GM21528 (cell line): ENCODE measurements around the gene IMMP2L.

Experiments
- ATAC-seq: cut with Tn5 transposase; IDR thresholded peaks from one replicate; pipeline ENCODE4 v1.9.1; 2021; ENCODE audit warnings: mild to moderate bottlenecking, moderate library complexity; ENCODE audit not compliant: unreplicated experiment, low FRiP score

Gene IMMP2L

DNA sequence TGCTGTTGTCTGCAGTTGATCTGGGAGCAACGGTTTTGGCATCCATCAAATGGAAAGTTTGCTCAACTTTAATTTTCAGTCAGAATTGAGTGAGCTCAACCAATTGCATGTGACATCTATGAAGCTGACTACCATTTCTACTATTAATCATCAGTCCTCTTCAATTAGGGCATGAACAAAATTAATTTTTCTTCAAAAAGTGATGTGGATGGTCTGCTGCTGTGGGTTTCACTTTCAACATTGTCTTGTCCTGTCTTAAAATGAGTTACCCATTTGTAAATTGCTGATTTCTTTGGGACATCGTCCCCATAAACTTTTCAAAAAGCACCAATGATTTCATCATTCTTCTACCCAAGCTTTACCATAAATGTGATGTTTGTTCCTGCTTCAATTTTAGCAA lies 648.0 kb downstream of the IMMP2L start:
- no peak for ATAC-seq

DNA sequence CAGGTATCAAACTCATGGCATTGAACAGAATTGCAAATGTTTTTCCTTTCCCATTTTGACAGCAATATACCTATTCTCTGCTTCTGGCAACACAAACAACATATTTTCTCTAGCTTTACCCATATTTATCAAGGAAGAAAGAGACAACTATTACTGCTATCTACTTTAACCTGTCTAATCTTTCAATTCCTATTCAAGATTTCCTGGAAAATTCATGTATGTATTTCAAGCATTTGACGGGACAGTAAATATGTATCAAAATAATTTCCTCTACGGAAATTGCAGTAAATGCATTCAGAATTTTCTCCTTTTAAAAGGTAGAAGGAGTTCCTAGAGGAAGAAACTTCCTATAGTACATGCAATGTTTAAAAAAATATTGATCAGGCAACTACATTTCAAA lies 650.7 kb downstream of the IMMP2L start:
- ATAC-seq, result no peak

DNA sequence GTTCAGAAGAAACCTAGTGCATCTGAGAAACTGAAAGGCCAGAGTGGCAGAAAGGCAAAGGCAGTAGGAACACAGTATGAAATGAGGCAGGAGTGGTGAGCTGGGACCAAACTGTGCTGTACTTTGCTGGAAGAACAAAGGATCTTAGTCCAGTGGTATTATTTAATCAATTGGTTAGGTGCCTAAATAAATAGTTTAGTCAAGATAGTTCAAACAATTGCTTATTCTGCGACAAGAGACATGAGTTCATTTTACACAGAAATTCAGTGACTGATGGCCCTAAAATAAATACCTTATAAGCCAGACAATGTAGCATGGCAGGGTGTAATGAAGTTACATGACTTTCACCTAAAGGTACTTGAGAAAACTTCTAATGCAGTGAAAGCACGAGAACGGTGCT lies 653.2 kb downstream of the IMMP2L start:
- no peak for ATAC-seq

DNA sequence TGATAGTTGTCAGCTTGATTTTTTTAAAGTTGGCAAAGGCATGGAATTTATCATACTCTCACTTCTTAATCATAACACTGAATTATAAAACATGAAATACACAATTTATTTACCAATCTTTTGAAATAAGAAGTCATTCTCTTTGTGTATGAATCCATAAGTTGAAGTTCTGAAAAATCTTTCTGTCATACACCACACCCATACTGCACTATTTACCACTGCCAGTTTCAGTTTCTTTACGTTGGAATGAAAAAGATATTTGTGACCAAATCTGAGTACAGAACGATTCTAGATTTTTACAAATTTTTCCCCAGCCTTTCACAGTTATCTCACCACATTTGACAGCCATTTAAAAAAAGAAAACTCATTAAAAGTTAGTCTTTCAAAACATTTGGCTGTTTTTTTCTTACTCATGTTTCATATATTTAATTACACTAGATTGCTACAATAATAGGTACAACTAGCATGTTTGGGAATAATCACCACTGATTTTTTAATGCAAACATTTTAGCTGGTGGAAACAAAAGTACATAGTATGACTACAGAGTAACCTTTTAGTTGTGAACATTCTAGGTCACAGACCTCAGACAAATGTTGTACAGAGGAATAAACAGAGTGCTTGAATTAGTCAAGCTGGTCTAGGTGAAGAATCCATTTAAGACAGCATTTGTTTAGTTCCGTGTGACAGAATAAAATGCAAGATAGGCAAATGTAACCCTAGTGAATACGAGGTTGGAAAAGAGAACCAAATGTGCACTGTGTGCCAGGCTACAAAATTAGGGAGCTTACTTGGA lies 656.3 kb downstream of the IMMP2L start:
- ATAC-seq, result no peak

DNA sequence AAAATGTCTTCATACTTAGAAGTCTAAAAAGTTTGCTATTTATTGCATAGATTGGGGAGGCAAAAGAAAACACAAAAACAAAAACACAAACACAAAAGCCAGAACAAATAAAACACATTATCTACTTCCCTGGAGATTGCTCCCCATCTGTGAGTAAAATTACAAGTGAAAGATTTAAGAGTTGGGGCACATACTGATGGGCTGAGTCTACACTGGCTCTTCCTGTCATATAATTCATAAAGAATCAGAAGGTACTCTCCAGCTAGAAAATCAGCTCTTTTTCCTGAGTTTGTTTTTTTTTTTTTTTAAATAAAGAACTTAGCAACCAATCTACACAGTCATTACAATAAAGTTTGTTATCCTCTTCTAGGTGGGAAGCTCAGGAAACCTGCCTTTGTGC lies 663.8 kb downstream of the IMMP2L start:
- ATAC-seq, result no peak

DNA sequence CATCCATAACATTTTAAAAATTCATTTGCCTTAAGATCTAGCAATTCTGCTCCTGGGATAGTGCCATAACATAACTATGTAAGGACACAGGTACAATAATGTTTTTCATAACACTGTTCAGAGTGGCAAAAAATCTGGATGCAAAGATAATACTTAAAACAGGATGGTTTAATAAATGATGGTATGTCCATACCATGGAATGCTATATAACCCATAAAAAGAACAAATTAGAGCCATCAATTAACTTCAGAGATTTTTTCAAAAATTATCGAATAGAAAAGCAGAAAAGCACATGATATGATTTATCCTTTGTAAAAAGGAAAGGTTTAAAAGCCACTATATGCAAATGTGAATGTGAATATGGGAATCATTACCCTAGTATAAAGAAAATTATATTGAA lies 664.8 kb downstream of the IMMP2L start:
- no peak for ATAC-seq

DNA sequence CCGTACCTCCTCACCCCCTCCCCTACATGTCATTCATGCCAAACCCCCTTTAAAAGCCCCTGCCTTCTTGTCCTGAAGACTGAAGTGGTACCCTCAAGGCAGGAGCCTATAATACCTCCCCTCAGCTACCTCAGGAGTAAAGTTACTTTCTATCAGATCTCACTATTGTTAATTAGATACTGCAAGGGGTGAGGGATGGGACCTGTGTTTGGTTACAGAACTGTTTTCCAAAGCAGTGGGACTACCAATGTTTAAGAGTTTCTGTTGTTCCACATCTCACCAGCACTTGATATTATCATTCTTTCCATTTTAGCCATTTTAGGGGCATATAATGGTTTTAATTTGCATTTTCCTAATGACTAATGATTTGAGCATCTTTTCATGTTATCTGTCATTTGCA lies 668.2 kb downstream of the IMMP2L start:
- no peak for ATAC-seq

DNA sequence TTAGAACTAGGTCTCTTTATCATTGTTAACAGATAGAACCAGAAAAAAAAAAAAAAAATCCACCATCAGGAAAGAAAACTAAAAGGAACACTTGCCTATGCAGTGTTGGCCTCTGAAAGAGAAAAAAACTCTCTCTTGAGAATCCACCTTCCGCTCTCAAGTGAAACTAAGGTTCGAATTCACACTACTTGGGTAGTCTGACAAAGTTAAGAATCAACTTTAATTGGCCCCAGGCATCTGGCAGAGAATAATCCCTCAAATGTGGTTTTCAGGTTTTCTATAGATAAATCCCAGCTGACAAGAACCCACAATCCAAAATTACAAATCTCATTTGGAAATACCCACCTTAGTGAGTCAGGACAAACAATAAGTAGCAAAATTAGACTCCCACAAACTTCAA lies 671.1 kb downstream of the IMMP2L start:
- no peak for ATAC-seq

DNA sequence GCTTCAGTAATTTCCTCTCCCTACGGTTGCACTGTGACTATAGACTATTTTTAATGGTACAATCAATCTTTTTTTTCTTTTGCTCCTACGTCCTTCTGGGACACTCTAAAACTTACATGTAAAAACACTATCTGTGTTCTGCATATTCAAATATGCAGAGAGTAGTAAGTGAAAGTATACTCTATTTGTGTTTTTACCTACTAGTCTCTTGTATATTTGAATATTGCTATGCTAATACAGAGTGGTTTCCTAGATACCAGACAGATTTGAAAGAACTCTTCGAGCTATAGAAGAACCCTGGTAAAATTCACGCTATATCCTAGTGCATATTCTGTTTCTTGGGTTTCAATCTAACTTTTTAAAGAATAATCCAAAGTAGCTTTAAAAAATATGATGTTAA lies 672.2 kb downstream of the IMMP2L start:
- no peak for ATAC-seq

DNA sequence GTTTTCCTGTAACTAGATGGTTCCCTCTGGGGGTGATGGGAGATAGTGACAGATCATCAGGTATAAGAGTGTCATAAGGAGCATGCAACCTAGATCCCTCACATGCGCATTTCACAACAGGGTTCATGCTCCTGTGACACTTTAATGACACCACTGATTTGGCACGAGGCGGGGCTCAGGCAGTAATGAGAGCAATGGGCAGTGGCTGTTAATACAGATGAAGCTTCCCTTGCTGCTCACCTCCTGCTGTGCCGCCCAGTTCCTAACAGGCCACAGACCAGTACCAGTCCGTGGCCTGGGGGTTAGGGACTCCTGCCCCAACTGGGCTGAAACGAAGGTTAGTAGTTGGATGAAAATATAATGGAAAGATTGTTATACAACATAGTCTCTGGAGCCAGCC lies 673.0 kb downstream of the IMMP2L start:
- no peak for ATAC-seq

DNA sequence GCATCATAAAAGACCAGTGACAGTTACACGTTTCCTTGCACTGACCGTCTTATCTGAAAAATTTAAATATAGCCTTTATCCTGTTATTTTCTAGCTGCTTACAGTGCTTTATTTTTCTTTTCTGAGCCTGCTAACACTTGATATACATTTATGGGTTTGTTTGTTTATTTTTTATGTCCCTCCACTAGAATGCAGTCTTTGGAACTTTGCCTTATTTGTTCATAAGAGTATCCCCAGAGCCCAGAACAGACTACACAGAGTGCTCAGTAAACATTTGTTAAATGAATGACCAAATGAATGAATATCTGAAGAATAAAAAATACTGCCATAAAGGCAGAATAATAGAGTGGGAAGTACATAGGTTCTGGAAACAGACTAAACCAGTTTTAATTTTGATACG lies 673.7 kb downstream of the IMMP2L start:
- ATAC-seq, result no peak

DNA sequence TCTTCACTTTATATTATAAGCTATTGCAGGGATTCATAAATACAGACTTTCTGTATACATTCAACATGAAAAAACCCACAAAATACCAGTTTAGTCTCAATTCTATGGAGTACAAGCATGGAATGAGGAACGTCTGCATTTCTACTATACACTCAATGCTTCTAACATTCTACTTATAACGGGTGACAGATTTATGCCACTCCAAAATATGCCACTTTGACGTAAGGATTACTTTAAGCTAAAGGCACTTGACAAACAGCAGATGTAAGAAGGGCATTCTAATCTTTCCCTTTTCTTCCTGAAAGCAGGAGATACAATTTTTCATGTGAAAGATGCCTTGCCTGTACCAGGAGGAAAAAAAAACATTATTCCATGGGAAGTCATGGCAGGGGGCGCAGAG lies 676.8 kb downstream of the IMMP2L start:
- no peak for ATAC-seq

DNA sequence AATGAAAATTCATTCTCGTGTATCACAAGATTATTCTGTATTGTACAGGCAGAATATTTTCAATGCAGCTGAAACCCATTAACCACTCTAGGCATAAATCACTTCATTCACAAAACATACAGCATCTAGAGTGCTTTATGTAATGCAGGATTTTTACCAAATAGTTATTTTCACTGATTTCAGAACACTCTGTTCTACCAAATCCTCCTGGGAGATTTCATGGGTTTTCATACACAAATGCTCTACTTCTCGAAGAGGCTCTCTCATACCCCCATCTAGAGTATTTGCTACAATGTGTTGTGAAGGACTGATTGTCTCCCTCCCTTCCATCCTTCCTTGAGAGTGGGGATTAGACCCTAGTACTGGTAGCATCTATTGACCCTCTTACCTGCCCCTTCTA lies 680.6 kb downstream of the IMMP2L start:
- no peak for ATAC-seq

DNA sequence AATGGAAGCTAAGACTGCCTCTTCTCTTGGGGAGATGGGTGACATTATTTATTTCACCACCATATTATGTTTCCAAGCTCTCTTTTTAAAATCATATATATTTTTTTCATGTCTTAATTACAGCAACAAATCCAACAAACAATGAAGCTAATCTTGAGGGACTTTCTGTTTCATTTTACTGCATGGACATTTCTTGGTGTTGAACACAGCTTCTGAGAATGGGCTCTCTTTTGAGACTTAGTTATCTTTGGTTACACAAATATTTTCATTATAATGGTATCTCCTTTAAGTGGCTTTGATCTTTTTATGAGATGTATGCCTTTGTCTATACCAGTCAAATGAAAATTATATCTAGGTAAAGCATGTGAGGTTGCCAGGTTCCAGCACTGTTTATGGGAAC lies 681.3 kb downstream of the IMMP2L start:
- no peak for ATAC-seq

DNA sequence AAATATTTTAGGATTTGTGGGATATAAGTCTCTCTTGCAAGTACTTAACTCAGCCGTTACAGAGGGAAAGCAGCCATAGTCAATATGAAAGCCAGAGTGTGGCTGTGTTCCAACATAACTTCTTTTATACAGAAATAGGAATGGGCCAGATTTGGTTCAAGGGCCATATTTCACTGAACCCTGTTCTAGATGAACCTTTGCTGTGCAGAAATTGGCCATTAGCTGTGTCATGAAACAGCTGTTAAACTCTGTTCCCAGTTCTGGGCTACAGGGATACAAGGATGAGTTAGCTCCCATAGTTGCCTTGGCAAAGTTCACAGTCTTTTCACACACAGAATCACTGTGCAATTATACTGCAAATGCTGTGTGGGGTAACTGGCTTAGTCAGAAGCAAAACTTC lies 685.3 kb downstream of the IMMP2L start:
- no peak for ATAC-seq

DNA sequence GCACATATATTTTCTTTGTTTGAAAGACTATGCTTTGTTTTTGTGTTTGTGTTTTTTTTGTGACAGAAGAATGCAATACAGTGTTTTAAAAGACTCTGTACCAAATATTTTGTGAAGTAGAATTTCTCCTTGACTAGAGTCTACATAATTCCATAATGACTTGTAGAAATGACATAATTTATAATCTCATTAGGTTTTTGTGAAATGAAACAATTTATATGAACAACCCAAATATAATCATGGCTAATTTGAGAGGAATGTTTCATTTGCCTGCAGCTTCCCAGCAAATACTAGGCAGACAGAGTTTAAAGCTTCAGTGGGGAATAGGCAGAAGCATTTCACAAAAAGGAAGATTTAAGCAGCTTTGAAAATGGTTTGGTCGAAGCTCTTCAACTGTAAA lies 686.9 kb downstream of the IMMP2L start:
- no peak for ATAC-seq

DNA sequence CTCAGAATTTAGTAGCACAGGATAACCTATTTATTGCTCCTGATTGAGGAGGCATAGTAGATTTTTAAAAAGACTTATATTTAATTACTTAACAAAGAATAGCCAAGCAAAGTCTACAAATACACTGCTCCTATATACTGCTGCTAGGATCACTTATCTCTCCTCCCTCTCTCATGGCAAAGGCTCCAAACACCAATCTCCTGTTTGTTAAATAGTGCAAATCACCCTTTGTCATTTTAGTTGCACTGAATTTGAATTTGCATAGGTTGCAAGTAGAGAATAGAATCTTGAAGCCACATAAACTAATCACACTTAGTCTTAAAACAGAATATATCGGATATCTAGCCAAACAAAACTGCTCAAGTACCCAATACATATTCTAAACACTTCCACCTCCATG lies 690.4 kb downstream of the IMMP2L start:
- no peak for ATAC-seq

DNA sequence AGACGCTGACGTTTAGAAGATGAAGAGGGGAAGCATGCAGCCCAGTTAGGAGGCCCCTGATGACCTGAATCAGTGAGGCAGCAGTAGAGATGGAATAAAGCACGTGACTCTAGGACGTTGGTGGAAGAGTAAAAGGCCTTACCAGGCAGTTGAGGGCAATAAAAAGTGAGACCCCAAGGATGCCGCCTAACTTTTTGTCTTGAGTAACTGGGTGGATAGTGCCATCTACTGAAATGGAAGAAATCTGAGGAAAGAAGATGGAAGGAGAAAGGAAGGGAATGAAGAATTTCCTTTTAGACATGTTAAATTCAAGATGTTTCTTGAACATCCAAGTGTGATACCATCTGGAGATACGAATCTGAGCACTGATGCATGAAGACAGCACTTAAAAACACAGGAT lies 691.4 kb downstream of the IMMP2L start:
- no peak for ATAC-seq

DNA sequence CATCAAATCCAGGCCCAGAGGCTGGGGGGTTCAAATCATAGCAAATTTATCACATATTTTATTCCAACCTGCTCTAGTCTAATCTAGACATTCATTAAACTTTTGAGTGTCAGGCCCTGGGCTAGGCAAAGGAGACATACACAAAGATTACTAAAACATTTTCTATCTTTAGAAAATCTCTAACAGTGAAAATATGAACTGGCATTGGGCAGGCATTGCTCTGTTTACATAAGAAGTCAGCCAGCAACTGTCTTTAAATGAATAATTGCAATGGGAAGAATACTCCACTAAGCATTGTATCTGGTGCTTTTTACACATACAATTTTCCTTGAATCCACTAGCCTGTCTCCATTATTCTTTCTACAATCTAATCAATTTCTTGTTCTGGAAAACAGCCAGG lies 693.8 kb downstream of the IMMP2L start:
- no peak for ATAC-seq

DNA sequence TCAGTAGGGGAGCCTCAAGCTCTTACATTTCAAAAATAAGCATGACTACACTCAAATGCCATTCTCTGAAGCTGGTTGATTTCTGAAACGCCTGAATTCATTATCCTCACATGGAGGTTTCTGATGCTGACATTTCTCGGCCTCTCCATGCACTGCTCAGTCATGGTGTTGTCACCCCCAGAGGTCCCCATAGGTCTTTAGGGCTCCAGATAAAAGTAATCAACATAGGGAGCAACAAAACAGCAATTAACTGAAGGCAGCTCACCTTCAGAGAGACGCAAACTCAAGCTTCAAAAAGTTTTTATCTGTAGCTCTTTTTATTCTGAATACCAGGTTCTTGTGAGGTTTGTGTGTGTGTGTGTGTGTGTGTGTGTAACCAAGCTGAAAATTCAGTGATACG lies 694.5 kb downstream of the IMMP2L start:
- ATAC-seq, result no peak

DNA sequence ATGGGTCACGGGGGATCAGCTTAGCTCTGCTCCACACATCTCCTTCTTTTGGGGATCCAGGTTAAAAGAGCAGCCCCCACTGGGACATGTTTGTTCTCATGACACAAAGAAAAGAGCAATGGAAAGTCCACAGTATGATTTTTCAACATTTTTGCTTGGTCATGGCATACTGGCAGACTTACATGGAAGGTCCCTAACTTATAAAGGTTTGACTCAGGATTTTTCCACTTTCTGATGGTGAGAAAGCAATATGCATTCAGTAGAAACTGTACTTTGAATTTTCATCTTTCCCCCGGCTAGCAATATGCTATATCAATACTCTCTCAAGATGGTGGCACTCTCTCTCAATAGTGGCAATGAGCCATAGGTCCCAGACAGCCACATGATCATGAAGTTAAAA lies 699.0 kb downstream of the IMMP2L start:
- ATAC-seq, result no peak

DNA sequence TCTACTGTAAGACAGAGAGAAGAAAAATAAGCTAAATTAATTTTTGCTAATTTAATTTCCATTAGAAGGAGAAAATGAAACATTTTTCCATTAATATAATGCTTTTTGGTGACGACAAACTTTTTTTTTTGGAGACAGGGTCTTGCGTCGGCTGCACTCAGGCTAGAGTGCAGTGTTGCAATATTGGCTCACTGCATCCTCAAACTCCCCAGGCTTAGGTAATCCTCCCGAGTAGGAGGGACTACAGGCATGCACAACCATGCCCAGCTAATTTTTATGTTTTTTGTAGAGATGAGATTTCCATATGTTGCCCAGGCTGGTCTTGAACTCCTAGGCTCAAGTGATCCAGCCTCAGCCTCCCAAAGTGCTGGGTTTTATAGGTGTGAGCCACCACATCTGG lies 701.1 kb downstream of the IMMP2L start:
- ATAC-seq, result no peak

DNA sequence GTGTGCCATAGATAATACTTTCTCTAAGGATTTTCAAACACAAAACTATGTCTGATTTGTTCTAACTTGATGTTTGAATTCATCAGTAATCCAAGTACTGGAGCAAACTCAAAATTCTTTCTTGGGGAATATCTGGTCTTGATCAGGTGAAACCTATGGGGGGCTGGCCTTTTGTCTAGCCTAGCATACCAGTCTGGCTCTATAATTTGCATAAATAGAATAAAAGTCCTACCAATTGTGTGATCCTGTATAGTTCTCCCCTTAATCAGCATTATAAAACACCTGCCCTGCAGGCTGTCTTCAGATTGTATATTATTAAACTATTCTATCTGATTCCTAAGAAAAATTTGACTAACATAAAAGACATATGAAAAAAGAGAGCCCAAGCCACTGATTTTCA lies 705.2 kb downstream of the IMMP2L start:
- ATAC-seq, result no peak
